Endothelial cell of umbilical vein (primary cell): ENCODE data around the gene GNRHR. TPM values are rescaled to one million over a fixed set of nuclear protein-coding genes. Genes with fewer than 3 reads are reported as not detected.

ENCODE experiments used
- BruUV-seq: library from RNA; stranded (reverse); fragments of 400-500 nt; replicated peaks from 2 replicates; lab custom pipeline; 2021; lab: Mats Ljungman, UMichigan
- CTCF ChIA-PET: fragments of 300-600, 350-600 bp; sonication (Branson Sonifier 250); formaldehyde crosslinking; loops from one replicate; lab custom pipeline; 2021; ENCODE audit warnings: antibody characterized with exemption, inconsistent platforms; lab: Charles Lee
- POLR2A ChIA-PET: fragments of 300-600, 350-600 bp; sonication (Branson Sonifier 250); formaldehyde crosslinking; loops from one replicate; lab custom pipeline; 2021; ENCODE audit warnings: antibody characterized with exemption, inconsistent platforms; lab: Charles Lee
- DNase-seq: peaks from one replicate; pipeline ENCODE4 v3.0.0-alpha.2; 2011; ENCODE audit warnings: low read depth, low spot score
- FAIRE-seq: peaks from 2 replicates; lab custom pipeline; 2011; peaks lifted over from hg19 to GRCh38; lab: Jason Lieb, UNC
- H2AFZ ChIP-seq: 2 replicates; pipeline ENCODE4 v1.6.0; 2012; ENCODE audit warnings: low read depth, low read length, control low read depth, inconsistent platforms
- H3K27ac ChIP-seq: 2 replicates; pipeline ENCODE4 v1.5.1; 2011; ENCODE audit warnings: low read depth, mild to moderate bottlenecking, control low read depth, low read length, moderate library complexity; ENCODE audit not compliant: insufficient read depth
- H3K27me3 ChIP-seq, 2 experiments: 2 replicates each; pipeline versions ENCODE4 v1.6.0 to v1.6.1; 2011; ENCODE audit warnings: low read length in 2 of 2, mixed read lengths in 1 of 2; ENCODE audit not compliant: control insufficient read depth in 2 of 2, insufficient read depth in 2 of 2
- H3K36me3 ChIP-seq, 2 experiments: 2 replicates in 1 of 2; 3 replicates in 1 of 2; pipeline ENCODE4 v1.5.1; 2011; ENCODE audit warnings: low read length in 2 of 2, mild to moderate bottlenecking in 1 of 2, moderate library complexity in 1 of 2; ENCODE audit not compliant: control insufficient read depth in 2 of 2, insufficient read depth in 2 of 2; ENCODE audit errors: extremely low read depth in 1 of 2
- H3K4me1 ChIP-seq: 3 replicates; pipeline ENCODE4 v1.5.1; 2011; ENCODE audit warnings: mild to moderate bottlenecking, low read length; ENCODE audit not compliant: control insufficient read depth, insufficient read depth; ENCODE audit errors: extremely low read depth
- H3K4me2 ChIP-seq: 2 replicates; pipeline ENCODE4 v1.6.1; 2011; ENCODE audit warnings: low read length, control low read depth, mixed read lengths; ENCODE audit not compliant: insufficient read depth
- H3K4me3 ChIP-seq, 3 experiments: fragments of 200-600 bp in 1 of 3; sonication (generic), shearing (Covaris generic) in 1 of 3; replicated peaks in 1 of 3; 2 replicates each; pipeline ENCODE4 v1.5.1; 2011 to 2016; ENCODE audit warnings: control low read depth in 3 of 3, low read length in 3 of 3, mild to moderate bottlenecking in 2 of 3, inconsistent platforms in 1 of 3, low read depth in 1 of 3, moderate library complexity in 1 of 3; ENCODE audit not compliant: insufficient read depth in 1 of 3
- H3K79me2 ChIP-seq: 2 replicates; pipeline ENCODE4 v1.6.0; 2012; ENCODE audit warnings: low read length, inconsistent platforms; ENCODE audit not compliant: control insufficient read depth, insufficient read depth
- H3K9ac ChIP-seq: replicated peaks from 2 replicates; pipeline ENCODE3; 2011; ENCODE audit warnings: low read length, control low read depth; ENCODE audit not compliant: insufficient read depth; ENCODE audit errors: extremely low read depth
- H3K9me1 ChIP-seq: replicated peaks from 3 replicates; pipeline ENCODE4 v1.6.0; 2011; ENCODE audit warnings: mild to moderate bottlenecking, low read length; ENCODE audit not compliant: control insufficient read depth, insufficient read depth; ENCODE audit errors: extremely low read depth
- H3K9me3 ChIP-seq: replicated peaks from 2 replicates; pipeline ENCODE4 v1.5.1; 2012; ENCODE audit warnings: low read length, inconsistent platforms; ENCODE audit not compliant: control insufficient read depth, insufficient read depth
- H4K20me1 ChIP-seq: replicated peaks from 2 replicates; pipeline ENCODE3; 2011; ENCODE audit warnings: mild to moderate bottlenecking, low read length; ENCODE audit not compliant: control insufficient read depth, insufficient read depth; ENCODE audit errors: extremely low read depth
- CTCF ChIP-seq, 2 donors: IDR thresholded peaks; 1 replicate in 1 of 2; 2 replicates in 1 of 2; pipeline ENCODE4 v1.5.1; 2011; ENCODE audit warnings: low read length in 2 of 2, mild to moderate bottlenecking in 2 of 2, moderate library complexity in 2 of 2, control low read depth in 1 of 2, inconsistent platforms in 1 of 2, low read depth in 1 of 2; ENCODE audit not compliant: insufficient read depth in 1 of 2; ENCODE audit errors: extremely low read depth in 1 of 2
- EZH2 ChIP-seq: IDR thresholded peaks from 2 replicates; pipeline ENCODE4 v1.6.1; 2012; ENCODE audit warnings: borderline replicate concordance, low read depth, mild to moderate bottlenecking, moderate library complexity, low read length, inconsistent platforms; ENCODE audit not compliant: severe bottlenecking
- FOS ChIP-seq: IDR thresholded peaks from 2 replicates; pipeline ENCODE4 v1.6.1; 2011; ENCODE audit warnings: mild to moderate bottlenecking, low read length, moderate library complexity, borderline replicate concordance; ENCODE audit not compliant: insufficient read depth
- GATA2 ChIP-seq: IDR thresholded peaks from 2 replicates; pipeline ENCODE4 v1.7.0; 2011; ENCODE audit warnings: low read depth, mild to moderate bottlenecking, moderate library complexity, mixed read lengths, low read length; ENCODE audit not compliant: insufficient read length, insufficient read depth
- JUN ChIP-seq: IDR thresholded peaks from 2 replicates; pipeline ENCODE4 v1.6.1; 2011; ENCODE audit warnings: borderline replicate concordance, low read depth; ENCODE audit not compliant: insufficient read length, insufficient read depth
- MYC ChIP-seq: IDR thresholded peaks from one replicate; pipeline ENCODE4 v1.6.1; 2011; ENCODE audit warnings: mild to moderate bottlenecking, low read depth, low read length
- POLR2AphosphoS5 ChIP-seq: IDR thresholded peaks from 2 replicates; pipeline ENCODE4 v1.6.1; 2012; ENCODE audit warnings: low read depth, mild to moderate bottlenecking, control low read depth, low read length, moderate library complexity; ENCODE audit not compliant: insufficient read depth
- dilution Hi-C: fragments of 300-500 bp; cut with MboI; formaldehyde crosslinking; loops from one replicate; pipeline ENCODE4 v1.15.0; 2019; ENCODE audit warnings: low sequenced_read_pairs; ENCODE audit not compliant: extremely low pct_ligation_motif_present
- intact Hi-C: fragments of 100-400 bp; cut with micrococcal nuclease; formaldehyde crosslinking; loops from one replicate; pipeline ENCODE4 v1.10.0; 2022
- polyA plus RNA-seq, 4 experiments: library from polyadenylated mRNA; depleted of rRNA in 3 of 4; stranded (reverse) in 3 of 4; unstranded in 1 of 4; fragments of >200 nt; gene quantifications; 2 replicates each; pipeline versions ENCODE4 v1.2.1 to v1.2.3, GENCODE V29; 2011 to 2012; ENCODE audit warnings: missing spikeins in 1 of 4
- total RNA-seq: library from RNA; stranded (reverse); gene quantifications from 2 replicates; pipeline ENCODE4 v1.2.3, GENCODE V29; 2021

Gene GNRHR
- total and polyA plus RNA-seq, 2 donors (not counting 3 experiments of a cell fraction or from before 2014, with no cell fraction given): not detected

GRCh38 chr4:67713529-67714247 lies 40.5 kb downstream of the GNRHR start:
- no peaks in the 10 kb centered on the region for H3K79me2 ChIP-seq
- dilution Hi-C loops (no loop called here), intact Hi-C loops (no loop called here)
- H3K4me3 ChIP-seq: no peak overlapping the region
- H3K4me1 ChIP-seq: peaks cover 14% of the 10 kb centered on the region
- POLR2A ChIA-PET: no interaction called here
- no peaks in the 10 kb centered on the region for H3K9me1 ChIP-seq
- DNase-seq: peak; percentile 59
- H2AFZ ChIP-seq: peak overlapping the region; percentile 36
- TF ChIP-seq FOS (peak; percentile 71), EZH2 (no peak)
- no peaks in the 10 kb centered on the region for H4K20me1 ChIP-seq
- CTCF ChIA-PET: interaction anchor here (0.8 to 3.4 kb wide), 4 partner anchors 11 to 33 kb away, joined by 3 to 15 read pairs (median 3); partner anchors contain the start of gene UBA6
- H3K36me3 ChIP-seq: no peaks in the 10 kb centered on the region
- H3K9me3 ChIP-seq: no peaks in the 10 kb centered on the region
- H3K27me3 ChIP-seq: no peaks in the 10 kb centered on the region
- peak overlapping the region; percentile 69 for H3K27ac ChIP-seq
- FAIRE-seq: peak; percentile 89
- BruUV-seq: no TSS peak
- no peak overlapping the region for H3K9ac ChIP-seq
- H3K4me2 ChIP-seq: peak overlapping the region; percentile 43

- Histone ChIP-seq H2AFZ (peak overlapping the region; percentile 36), H4K20me1 (no peaks in the 10 kb centered on the region), H3K4me1 (peaks cover 14% of the 10 kb centered on the region), H3K9me3 (no peaks in the 10 kb centered on the region), H3K27ac (peak overlapping the region; percentile 69), H3K27me3 (no peaks in the 10 kb centered on the region), H3K79me2 (no peaks in the 10 kb centered on the region), H3K36me3 (no peaks in the 10 kb centered on the region), H3K9ac (no peak overlapping the region), H3K4me3 (no peak overlapping the region), H3K9me1 (no peaks in the 10 kb centered on the region), H3K4me2 (no peak overlapping the region)
- dilution Hi-C loops (no loop called here), intact Hi-C loops (no loop called here)
- ChIA-PET POLR2A (no interaction called here), CTCF (interaction anchor here (0.6 to 3.4 kb wide), 3 partner anchors 12 to 34 kb away, joined by 3 to 15 read pairs (median 3); partner anchors contain the start of gene UBA6)
- TF ChIP-seq MYC (no peak), POLR2AphosphoS5 (no peak), CTCF (IDR thresholded peaks at IDR 0.05; ENCODE audit: extremely low read depth in 1 of 2, insufficient read depth in 1 of 2, low read depth in 1 of 2, low read length in 2 of 2) (no peak), FOS (no peak), JUN (no peak), GATA2 (no peak)
- BruUV-seq: no TSS peak
- DNase-seq (no peak), FAIRE-seq (no peak)
Observed at GRCh38 chr4:67712650-67713528, 41.3 kb downstream of the GNRHR start.
